Ishikawa (cell line): ENCODE results near the gene FGF11.

Experiments used
- CEBPB ChIP-seq: IDR thresholded peaks from 2 replicates; pipeline ENCODE4 v1.6.1; 2012
- EGR1 ChIP-seq: IDR thresholded peaks from 2 replicates; pipeline ENCODE4 v1.6.1; 2012
- EP300 ChIP-seq: IDR thresholded peaks from 2 replicates; pipeline ENCODE4 v1.6.1; 2012; ENCODE audit warnings: borderline replicate concordance
- FOXM1 ChIP-seq: IDR thresholded peaks from 2 replicates; pipeline ENCODE4 v1.6.1; 2012; ENCODE audit warnings: low read depth, borderline replicate concordance
- RAD21 ChIP-seq: IDR thresholded peaks from 2 replicates; pipeline ENCODE4 v1.6.1; 2012; ENCODE audit warnings: low read depth
- TAF1 ChIP-seq: IDR thresholded peaks from 2 replicates; pipeline ENCODE4 v1.6.1; 2012; ENCODE audit warnings: low read depth, mild to moderate bottlenecking
- TCF12 ChIP-seq: IDR thresholded peaks from 2 replicates; pipeline ENCODE4 v1.6.1; 2012; ENCODE audit warnings: low read depth
- YY1 ChIP-seq: IDR thresholded peaks from 2 replicates; pipeline ENCODE4 v1.6.1; 2012; ENCODE audit warnings: low read depth
- ZBTB7A ChIP-seq: IDR thresholded peaks from 2 replicates; pipeline ENCODE4 v1.6.1; 2012; ENCODE audit warnings: low read depth
- TF ChIP-seq, protein P1 (sequence below): IDR thresholded peaks from 2 replicates; pipeline ENCODE4 v1.6.1; 2012; ENCODE audit warnings: low read depth, mild to moderate bottlenecking
- TF ChIP-seq, protein P2 (sequence below): IDR thresholded peaks from 2 replicates; pipeline ENCODE4 v1.6.1; 2012

DNA sequence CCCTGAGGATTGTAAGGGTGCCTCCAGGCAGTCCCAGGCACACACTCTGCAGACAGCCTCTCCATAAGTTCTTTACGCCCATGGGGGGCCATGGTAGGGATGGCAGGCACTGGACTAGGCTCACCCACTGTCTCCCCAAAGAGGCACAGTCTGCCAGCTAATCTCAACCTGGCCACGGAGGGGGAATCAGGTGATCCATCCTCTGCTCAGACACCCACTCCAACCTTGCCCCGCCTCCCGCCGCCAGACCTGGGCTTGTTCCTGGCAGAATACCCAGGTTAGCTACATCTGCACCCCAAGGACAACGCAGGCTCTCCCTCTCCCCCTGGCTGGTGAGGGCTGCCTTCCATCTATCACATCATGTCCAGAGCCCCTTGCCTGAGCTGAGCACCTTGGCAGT is 30.4 kb upstream of the FGF11 start:
- TF ChIP-seq CEBPB (no peak), TCF12 (no peak), EGR1 (no peak), ZBTB7A (no peak), RAD21 (no peak), EP300 (no peak), YY1 (no peak), TAF1 (no peak), FOXM1 (no peak)
- TF ChIP-seq, protein P1, sequence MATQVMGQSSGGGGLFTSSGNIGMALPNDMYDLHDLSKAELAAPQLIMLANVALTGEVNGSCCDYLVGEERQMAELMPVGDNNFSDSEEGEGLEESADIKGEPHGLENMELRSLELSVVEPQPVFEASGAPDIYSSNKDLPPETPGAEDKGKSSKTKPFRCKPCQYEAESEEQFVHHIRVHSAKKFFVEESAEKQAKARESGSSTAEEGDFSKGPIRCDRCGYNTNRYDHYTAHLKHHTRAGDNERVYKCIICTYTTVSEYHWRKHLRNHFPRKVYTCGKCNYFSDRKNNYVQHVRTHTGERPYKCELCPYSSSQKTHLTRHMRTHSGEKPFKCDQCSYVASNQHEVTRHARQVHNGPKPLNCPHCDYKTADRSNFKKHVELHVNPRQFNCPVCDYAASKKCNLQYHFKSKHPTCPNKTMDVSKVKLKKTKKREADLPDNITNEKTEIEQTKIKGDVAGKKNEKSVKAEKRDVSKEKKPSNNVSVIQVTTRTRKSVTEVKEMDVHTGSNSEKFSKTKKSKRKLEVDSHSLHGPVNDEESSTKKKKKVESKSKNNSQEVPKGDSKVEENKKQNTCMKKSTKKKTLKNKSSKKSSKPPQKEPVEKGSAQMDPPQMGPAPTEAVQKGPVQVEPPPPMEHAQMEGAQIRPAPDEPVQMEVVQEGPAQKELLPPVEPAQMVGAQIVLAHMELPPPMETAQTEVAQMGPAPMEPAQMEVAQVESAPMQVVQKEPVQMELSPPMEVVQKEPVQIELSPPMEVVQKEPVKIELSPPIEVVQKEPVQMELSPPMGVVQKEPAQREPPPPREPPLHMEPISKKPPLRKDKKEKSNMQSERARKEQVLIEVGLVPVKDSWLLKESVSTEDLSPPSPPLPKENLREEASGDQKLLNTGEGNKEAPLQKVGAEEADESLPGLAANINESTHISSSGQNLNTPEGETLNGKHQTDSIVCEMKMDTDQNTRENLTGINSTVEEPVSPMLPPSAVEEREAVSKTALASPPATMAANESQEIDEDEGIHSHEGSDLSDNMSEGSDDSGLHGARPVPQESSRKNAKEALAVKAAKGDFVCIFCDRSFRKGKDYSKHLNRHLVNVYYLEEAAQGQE: no peak
- TF ChIP-seq, protein P2, sequence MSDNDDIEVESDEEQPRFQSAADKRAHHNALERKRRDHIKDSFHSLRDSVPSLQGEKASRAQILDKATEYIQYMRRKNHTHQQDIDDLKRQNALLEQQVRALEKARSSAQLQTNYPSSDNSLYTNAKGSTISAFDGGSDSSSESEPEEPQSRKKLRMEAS: no peak
